Astrocyte (in vitro differentiated cells and primary cell): ENCODE measurements around the gene ANKRD39. TPM values are rescaled to one million over a fixed set of nuclear protein-coding genes. Genes with fewer than 3 reads are reported as not detected.

Source experiments
- DNase-seq: peaks from one replicate; pipeline ENCODE4 v3.0.0-alpha.2; 2010; ENCODE audit warnings: low read depth
- FAIRE-seq: peaks from 2 replicates; lab custom pipeline; 2011; peaks lifted over from hg19 to GRCh38; lab: Jason Lieb, UNC
- H2AFZ ChIP-seq: 2 replicates; pipeline ENCODE4 v1.6.0; 2012; ENCODE audit warnings: low read depth, low read length, inconsistent platforms
- H3K27ac ChIP-seq: 2 replicates; pipeline ENCODE4 v1.5.1; 2011; ENCODE audit warnings: low read depth, low read length, inconsistent platforms
- H3K27me3 ChIP-seq: 2 replicates; pipeline ENCODE4 v1.6.0; 2011; ENCODE audit warnings: low read length, inconsistent platforms; ENCODE audit not compliant: insufficient read depth
- H3K36me3 ChIP-seq: 2 replicates; pipeline ENCODE4 v1.5.1; 2011; ENCODE audit warnings: low read length, inconsistent platforms; ENCODE audit not compliant: insufficient read depth
- H3K4me1 ChIP-seq: 2 replicates; pipeline ENCODE4 v1.5.1; 2011; ENCODE audit warnings: low read length, inconsistent platforms; ENCODE audit not compliant: insufficient read depth
- H3K4me2 ChIP-seq: 2 replicates; pipeline ENCODE4 v1.6.0; 2012; ENCODE audit warnings: low read length, inconsistent platforms
- H3K4me3 ChIP-seq: 2 replicates; pipeline ENCODE4 v1.5.1; 2011; ENCODE audit warnings: low read depth, mild to moderate bottlenecking, low read length, inconsistent platforms; ENCODE audit not compliant: insufficient read depth
- H3K79me2 ChIP-seq: 2 replicates; pipeline ENCODE4 v1.6.0; 2012; ENCODE audit warnings: mild to moderate bottlenecking, low read length, inconsistent platforms; ENCODE audit not compliant: insufficient read depth
- H3K9ac ChIP-seq: 2 replicates; pipeline ENCODE4 v1.6.0; 2012; ENCODE audit warnings: mild to moderate bottlenecking, low read length, inconsistent platforms
- H3K9me3 ChIP-seq: 2 replicates; pipeline ENCODE4 v1.5.1; 2012; ENCODE audit warnings: low read depth, mild to moderate bottlenecking, low read length, inconsistent platforms; ENCODE audit not compliant: insufficient read depth
- H4K20me1 ChIP-seq: 2 replicates; pipeline ENCODE4 v1.6.0; 2012; ENCODE audit warnings: low read length, inconsistent platforms; ENCODE audit not compliant: insufficient read depth
- H3K27ac Mint-ChIP-seq: one replicate; pipeline ENCODE4 v1.8.0; 2021; ENCODE audit warnings: mild to moderate bottlenecking, mixed read lengths; ENCODE audit not compliant: unreplicated experiment
- H3K27me3 Mint-ChIP-seq: one replicate; pipeline ENCODE4 v1.8.0; 2021; ENCODE audit warnings: low read depth, mixed read lengths; ENCODE audit not compliant: unreplicated experiment
- H3K36me3 Mint-ChIP-seq: one replicate; pipeline ENCODE4 v1.8.0; 2021; ENCODE audit warnings: low read depth, mixed read lengths; ENCODE audit not compliant: unreplicated experiment
- H3K4me1 Mint-ChIP-seq: one replicate; pipeline ENCODE4 v1.8.0; 2021; ENCODE audit warnings: low read depth, mixed read lengths; ENCODE audit not compliant: unreplicated experiment
- H3K4me3 Mint-ChIP-seq: one replicate; pipeline ENCODE4 v1.8.0; 2021; ENCODE audit warnings: mild to moderate bottlenecking, moderate library complexity, mixed read lengths; ENCODE audit not compliant: unreplicated experiment
- H3K9me3 Mint-ChIP-seq: one replicate; pipeline ENCODE4 v1.8.0; 2021; ENCODE audit warnings: mild to moderate bottlenecking, mixed read lengths; ENCODE audit not compliant: unreplicated experiment
- CTCF ChIP-seq: IDR thresholded peaks from 2 replicates; pipeline ENCODE4 v1.5.1; 2011; ENCODE audit warnings: low read depth, mild to moderate bottlenecking, inconsistent platforms, low read length, moderate library complexity; ENCODE audit not compliant: insufficient read depth
- EZH2 ChIP-seq: IDR thresholded peaks from 2 replicates; pipeline ENCODE4 v1.6.1; 2012; ENCODE audit warnings: mild to moderate bottlenecking, low read length, inconsistent platforms; ENCODE audit not compliant: insufficient read depth
- total RNA-seq: library from RNA; stranded (reverse); gene quantifications from 2 replicates; pipeline ENCODE4 v1.2.1, GENCODE V29; 2021

Gene ANKRD39
- total RNA-seq, 1 donor from 2014 or later = 13.7 TPM

GRCh38 chr2:96877042-96877451, 19.2 kb upstream of the ANKRD39 start:
- no peak for DNase-seq
- no peak overlapping the region for H3K9ac ChIP-seq

GRCh38 chr2:96876269-96877041, 18.6 kb upstream of the ANKRD39 start:
- Histone ChIP-seq H3K4me3 (no peak overlapping the region), H3K27ac (no peak overlapping the region), H3K9me3 (no peaks in the 10 kb centered on the region), H3K4me1 (peaks cover 5% of the 10 kb centered on the region), H3K36me3 (no peaks in the 10 kb centered on the region), H3K9ac (no peak overlapping the region), H4K20me1 (no peaks in the 10 kb centered on the region), H3K79me2 (no peaks in the 10 kb centered on the region), H2AFZ (no peak overlapping the region), H3K4me2 (no peak overlapping the region), H3K27me3 (no peaks in the 10 kb centered on the region)
- DNase-seq = no peak
- TF ChIP-seq EZH2 (no peak), CTCF (no peak)
- Mint-ChIP-seq H3K9me3 (no peaks in the 10 kb centered on the region), H3K36me3 (no peaks in the 10 kb centered on the region), H3K4me1 (peaks cover 26% of the 10 kb centered on the region), H3K27me3 (peaks cover 7% of the 10 kb centered on the region), H3K27ac (no peak overlapping the region), H3K4me3 (no peak overlapping the region)
- no peak for FAIRE-seq

More at GRCh38 chr2:96877042-96877451, 19.2 kb upstream of the ANKRD39 start:
- Histone ChIP-seq H3K27ac (no peak overlapping the region), H3K4me2 (no peak overlapping the region), H2AFZ (no peak overlapping the region), H4K20me1 (no peaks in the 10 kb centered on the region), H3K4me1 (peaks cover 5% of the 10 kb centered on the region), H3K36me3 (no peaks in the 10 kb centered on the region), H3K9me3 (no peaks in the 10 kb centered on the region), H3K79me2 (no peaks in the 10 kb centered on the region), H3K4me3 (no peak overlapping the region), H3K27me3 (peaks cover 4% of the 10 kb centered on the region)
- H3K4me3 Mint-ChIP-seq = no peak overlapping the region
- no peak for FAIRE-seq
- TF ChIP-seq CTCF (no peak), EZH2 (no peak)
- H3K36me3 Mint-ChIP-seq = no peaks in the 10 kb centered on the region
- peaks cover 27% of the 10 kb centered on the region for H3K4me1 Mint-ChIP-seq
- H3K27ac Mint-ChIP-seq = no peak overlapping the region
- H3K27me3 Mint-ChIP-seq = peaks cover 7% of the 10 kb centered on the region
- H3K9me3 Mint-ChIP-seq = no peaks in the 10 kb centered on the region
